Pancreas (tissue), 10 donors: Measurements from ENCODE around the gene TOB2. TPM values are rescaled to one million over a fixed set of nuclear protein-coding genes. Genes with fewer than 3 reads are reported as not detected.

Experiments
- ATAC-seq, 4 donors: fragments of 200-7000 bp; cut with Tn5 transposase; one replicate each; pipeline versions ENCODE4 v1.8.0 to v1.9.1; 2020; ENCODE audit warnings: mild to moderate bottlenecking in 4 of 4, moderate library complexity in 4 of 4
- DNase-seq, 6 donors: peaks; one replicate each; pipeline ENCODE4 v3.0.0-alpha.2; 2020
- FAIRE-seq: peaks from 2 replicates; lab custom pipeline; 2012; peaks lifted over from hg19 to GRCh38; lab: Jason Lieb, UNC
- H3K27ac ChIP-seq, 4 donors: fragments of 200-600 bp; sonication (generic); 1 replicate in 3 of 4; 2 replicates in 1 of 4; pipeline versions ENCODE4 v1.5.0 to v1.8.0; 2020
- H3K27me3 ChIP-seq, 4 donors: fragments of 200-600 bp; one replicate each; pipeline ENCODE4 v1.8.0; 2021
- H3K36me3 ChIP-seq, 3 donors: fragments of 200-600 bp; sonication (generic) in 1 of 3; one replicate each; pipeline versions ENCODE4 v1.5.0 to v1.8.0; 2020 to 2021
- H3K4me1 ChIP-seq, 3 donors: fragments of 200-600 bp; one replicate each; pipeline ENCODE4 v1.8.0; 2021
- H3K4me3 ChIP-seq, 4 donors: fragments of 200-600 bp; sonication (generic) in 2 of 4; one replicate each; pipeline versions ENCODE4 v1.5.0 to v1.8.0; 2020 to 2021
- H3K9me3 ChIP-seq, 4 donors: fragments of 200-600 bp; one replicate each; pipeline ENCODE4 v1.8.0; 2021
- CTCF ChIP-seq, 4 donors: fragments of 200-600 bp; sonication (generic) in 3 of 4; IDR thresholded peaks; one replicate each; pipeline versions ENCODE4 v1.5.0 to v1.8.0; 2021; ENCODE audit warnings: antibody characterized with exemption in 4 of 4
- intact Hi-C, 3 donors: fragments of 100-400 bp; cut with DNase I; formaldehyde crosslinking; loops; one replicate each; pipeline versions ENCODE4 v1.11.1 to v1.14.2; 2022
- polyA plus RNA-seq, 2 donors: library from polyadenylated mRNA; stranded (reverse); fragments of 200-250 nt; gene quantifications; one replicate each; pipeline ENCODE4 v1.2.3, GENCODE V29; 2013
- total RNA-seq, 6 donors: library from RNA; stranded (reverse); fragmentation: NEBNext Ultra II Directional in 4 of 6; extraction: Animal tissue kit (Norgen Biotek cat#: 25700) in 4 of 6; gene quantifications; one replicate each; pipeline versions ENCODE4 v1.2.1 to v1.2.4, GENCODE V29; 2021 to 2023
- donor health status: healthy with polysubstance abuse.
- donor health status: DM: no; HTN: no; CAD: no; lungs with moderate emphysema.
- donor health status: DM: no; HTN: no; CAD: no.
- donor health status: control.
- donor health status: control.
- donor health status: Bipolar disorder and iron deficiency.
- donor health status: DM: yes; HTN: yes; CAD: no.
- donor health status: DM: no; HTN: no; CAD: no.
- donor health status: DM: no; HTN: no; CAD: no.
- donor health status: DM: yes; HTN: yes; CAD: no.

Gene TOB2
- total and polyA plus RNA-seq, 8 donors, result 11.0 to 30.5 (median 18.5) TPM

DNA sequence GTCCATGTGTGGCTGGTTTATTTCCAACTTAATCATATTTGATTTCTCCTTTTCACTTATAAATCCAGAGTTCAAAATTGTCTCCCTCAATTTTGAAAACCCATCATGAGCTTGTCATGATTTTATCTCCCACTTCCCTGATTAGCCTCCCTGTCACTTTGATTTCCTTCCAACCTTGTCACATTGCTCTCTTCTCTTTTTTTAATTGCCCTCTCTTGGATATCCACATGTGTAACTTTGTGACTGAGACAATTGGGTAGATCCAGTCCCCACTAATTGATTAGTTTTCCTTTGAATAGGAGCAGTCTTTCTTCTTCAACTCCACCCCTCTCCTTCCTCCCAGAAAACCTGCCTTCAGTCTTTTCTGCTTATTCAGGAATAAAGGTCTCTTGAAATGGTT, 62.5 kb downstream of the TOB2 start:
- Histone ChIP-seq H3K27ac (no peak overlapping the region), H3K36me3 (peaks cover 0 to 22% (median 13%) of the 10 kb centered on the region in 3 donors), H3K9me3 (no peaks in the 10 kb centered on the region), H3K4me3 (no peak overlapping the region), H3K27me3 (no peaks in the 10 kb centered on the region), H3K4me1 (peaks cover 6 to 17% (median 12%) of the 10 kb centered on the region in 3 donors)
- TF ChIP-seq CTCF (IDR thresholded peaks at IDR 0.05), result no peak
- DNase-seq, result no peak
- intact Hi-C loops, result no loop called here
- no peak for ATAC-seq
- FAIRE-seq, result no peak

Other genes with a start within 250 kb of the TOB2 start
- gene L3MBTL2, start 241.5 kb downstream of the TOB2 start, total RNA-seq, result 10 to 100 TPM in 2 of 6 donors, 1 to 10 TPM in 4; 7.9 to 13.2 (median 9.4) TPM
- gene L3MBTL2, start 241.5 kb downstream of the TOB2 start, polyA plus RNA-seq, result 10 to 100 TPM; 11.9 to 15.9 TPM
- 1 to 10 TPM in 5 of 6 donors, under 1 TPM in 1; 0.95 to 3.1 (median 1.6) TPM for gene CHADL, start 205.9 kb downstream of the TOB2 start, total RNA-seq
- gene CHADL, start 205.9 kb downstream of the TOB2 start, polyA plus RNA-seq, result 1 to 10 TPM; 4.5 to 4.9 TPM
- gene RANGAP1, start 160.6 kb downstream of the TOB2 start, total RNA-seq, result 10 to 100 TPM; 26.8 to 42.2 (median 30.6) TPM
- 10 to 100 TPM; 68.2 to 87.9 TPM for gene RANGAP1, start 160.6 kb downstream of the TOB2 start, polyA plus RNA-seq
- 10 to 100 TPM; 20.9 to 46.8 (median 27.0) TPM for gene ZC3H7B, start 145.3 kb downstream of the TOB2 start, total RNA-seq
- gene ZC3H7B, start 145.3 kb downstream of the TOB2 start, polyA plus RNA-seq, result 10 to 100 TPM; 24.7 to 36.3 TPM
- 10 to 100 TPM in 5 of 6 donors, 1 to 10 TPM in 1; 8.3 to 19.6 (median 17.6) TPM for gene TEF, start 64.9 kb downstream of the TOB2 start, total RNA-seq
- gene TEF, start 64.9 kb downstream of the TOB2 start, polyA plus RNA-seq, result 10 to 100 TPM in 1 of 2 donors, 1 to 10 TPM in 1; 8.8 to 18.7 TPM
- gene PHF5A, start 21.9 kb upstream of the TOB2 start, total RNA-seq, result 10 to 100 TPM in 5 of 6 donors, 1 to 10 TPM in 1; 8.8 to 18.6 (median 16.2) TPM
- gene PHF5A, start 21.9 kb upstream of the TOB2 start, polyA plus RNA-seq, result 10 to 100 TPM; 22.1 to 29.7 TPM
- 10 to 100 TPM; 34.2 to 53.1 (median 40.8) TPM for gene ACO2, start 22.3 kb upstream of the TOB2 start, total RNA-seq
- 10 to 100 TPM; 19.2 to 33.2 TPM for gene ACO2, start 22.3 kb upstream of the TOB2 start, polyA plus RNA-seq
- gene POLR3H, start 97.7 kb upstream of the TOB2 start, total RNA-seq, result 10 to 100 TPM; 11.0 to 18.9 (median 13.9) TPM
- 10 to 100 TPM; 14.8 to 22.0 TPM for gene POLR3H, start 97.7 kb upstream of the TOB2 start, polyA plus RNA-seq
- 10 to 100 TPM in 3 of 6 donors, 1 to 10 TPM in 3; 1.4 to 22.8 (median 11.4) TPM for gene CSDC2, start 114.2 kb upstream of the TOB2 start, total RNA-seq
- gene CSDC2, start 114.2 kb upstream of the TOB2 start, polyA plus RNA-seq, result 10 to 100 TPM in 1 of 2 donors, 1 to 10 TPM in 1; 8.6 to 50.9 TPM
- 10 to 100 TPM; 10.3 to 26.6 (median 20.2) TPM for gene PMM1, start 143.0 kb upstream of the TOB2 start, total RNA-seq
- 10 to 100 TPM; 26.4 to 69.2 TPM for gene PMM1, start 143.0 kb upstream of the TOB2 start, polyA plus RNA-seq
- gene DESI1, start 174.2 kb upstream of the TOB2 start, total RNA-seq, result 10 to 100 TPM in 3 of 6 donors, 1 to 10 TPM in 3; 8.2 to 14.8 (median 10.3) TPM
- 1 to 10 TPM; 9.5 to 9.6 TPM for gene DESI1, start 174.2 kb upstream of the TOB2 start, polyA plus RNA-seq
- 10 to 100 TPM; 49.8 to 85.4 (median 76.1) TPM for gene XRCC6, start 174.5 kb upstream of the TOB2 start, total RNA-seq
- 10 to 100 TPM; 51.5 to 86.4 TPM for gene XRCC6, start 174.5 kb upstream of the TOB2 start, polyA plus RNA-seq
- gene SNU13, start 242.1 kb upstream of the TOB2 start, total RNA-seq, result 10 to 100 TPM; 43.5 to 74.1 (median 59.5) TPM
- gene SNU13, start 242.1 kb upstream of the TOB2 start, polyA plus RNA-seq, result 10 to 100 TPM; 57.9 to 89.7 TPM